ENCODE results near the gene IPCEF1.

- TF ChIP-seq CTCF (conservative IDR thresholded peaks at IDR 0.05; ENCODE audit: low read length) (no peak), EZH2phosphoT487 (IDR thresholded peaks at IDR 0.05; ENCODE audit: borderline replicate concordance) (no peak)
Observed at GRCh38 chr6:154331750-154332149, 24.9 kb downstream of the IPCEF1 start.
